Dendritic cell treated with granulocyte-macrophage colony-stimulating factor and Interleukin-4, amounts not matched to agents 40 ng/mL and 50 ng/mL, for 4 days (primary cell): ENCODE measurements around the gene HOXC6.
"Not testable (repeated sequence)": the region's sequence is repeated elsewhere in the genome, so short reads cannot be mapped to it uniquely, and the experiment has no call there.

Experiments used
- H3K27ac Mint-ChIP-seq: one replicate; pipeline ENCODE4 v1.8.0; 2022; ENCODE audit warnings: mild to moderate bottlenecking, mixed read lengths
- H3K27me3 Mint-ChIP-seq: one replicate; pipeline ENCODE4 v1.8.0; 2022; ENCODE audit warnings: mild to moderate bottlenecking, mixed read lengths
- H3K36me3 Mint-ChIP-seq: one replicate; pipeline ENCODE4 v1.8.0; 2022; ENCODE audit warnings: low read depth, mixed read lengths
- H3K4me1 Mint-ChIP-seq: one replicate; pipeline ENCODE4 v1.8.0; 2022; ENCODE audit warnings: low read depth, mixed read lengths
- H3K4me3 Mint-ChIP-seq: one replicate; pipeline ENCODE4 v1.8.0; 2022; ENCODE audit warnings: mild to moderate bottlenecking, moderate library complexity, mixed read lengths
- H3K9me3 Mint-ChIP-seq: one replicate; pipeline ENCODE4 v1.8.0; 2022; ENCODE audit warnings: mixed read lengths
- intact Hi-C: fragments of 100-400 bp; cut with micrococcal nuclease; formaldehyde crosslinking; loops from one replicate; pipeline ENCODE4 v1.15.0; 2022

The HOXC6 gene

DNA sequence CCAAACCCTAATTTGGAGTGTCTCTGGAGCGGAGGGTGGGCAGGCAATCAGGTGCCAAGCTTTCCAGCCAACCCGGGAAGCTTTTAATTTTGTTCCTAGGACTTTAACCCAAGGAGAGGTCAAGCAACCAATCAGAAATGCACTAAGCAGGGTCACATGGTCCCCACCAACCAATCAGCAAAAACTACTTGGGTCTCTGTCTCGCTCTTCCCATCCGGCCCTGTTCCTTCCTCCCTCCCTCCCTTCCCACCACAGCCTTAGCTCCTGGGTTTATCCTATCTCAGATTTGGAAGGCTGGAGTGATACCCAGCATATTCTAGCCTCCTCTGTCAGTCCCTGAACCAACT lies 11.9 kb downstream of the HOXC6 start:
- Mint-ChIP-seq H3K9me3 (no peaks in the 10 kb centered on the region), H3K27ac (no peak overlapping the region), H3K4me3 (no peak overlapping the region), H3K4me1 (no peaks in the 10 kb centered on the region), H3K36me3 (no peaks in the 10 kb centered on the region), H3K27me3 (peaks cover 98% of the 10 kb centered on the region)
- intact Hi-C loops, result no loop called here

DNA sequence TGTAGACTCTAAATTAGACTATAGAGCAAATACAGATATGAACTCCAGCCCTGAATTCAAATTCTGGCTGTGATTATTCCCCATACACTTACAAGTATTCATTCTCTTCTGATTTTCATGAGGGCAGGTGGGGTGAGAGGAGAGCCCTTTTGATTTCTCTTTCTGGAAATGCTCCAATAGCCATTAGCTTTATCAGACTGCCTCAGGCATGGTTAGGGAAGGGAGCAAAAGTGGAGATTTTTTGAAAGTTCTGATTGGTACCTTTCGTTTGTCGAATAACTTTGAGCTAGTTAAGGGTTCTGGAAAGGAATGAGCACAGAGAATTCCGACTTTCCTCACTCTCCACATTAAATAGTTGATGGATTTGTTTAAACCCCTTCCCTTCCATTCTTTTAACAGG lies 12.4 kb downstream of the HOXC6 start:
- no peak overlapping the region for H3K4me3 Mint-ChIP-seq
- H3K27ac Mint-ChIP-seq, result no peak overlapping the region
- intact Hi-C loops, result no loop called here
- H3K4me1 Mint-ChIP-seq, result no peaks in the 10 kb centered on the region
- H3K27me3 Mint-ChIP-seq, result peaks cover 98% of the 10 kb centered on the region
- H3K9me3 Mint-ChIP-seq, result no peaks in the 10 kb centered on the region
- no peaks in the 10 kb centered on the region for H3K36me3 Mint-ChIP-seq

DNA sequence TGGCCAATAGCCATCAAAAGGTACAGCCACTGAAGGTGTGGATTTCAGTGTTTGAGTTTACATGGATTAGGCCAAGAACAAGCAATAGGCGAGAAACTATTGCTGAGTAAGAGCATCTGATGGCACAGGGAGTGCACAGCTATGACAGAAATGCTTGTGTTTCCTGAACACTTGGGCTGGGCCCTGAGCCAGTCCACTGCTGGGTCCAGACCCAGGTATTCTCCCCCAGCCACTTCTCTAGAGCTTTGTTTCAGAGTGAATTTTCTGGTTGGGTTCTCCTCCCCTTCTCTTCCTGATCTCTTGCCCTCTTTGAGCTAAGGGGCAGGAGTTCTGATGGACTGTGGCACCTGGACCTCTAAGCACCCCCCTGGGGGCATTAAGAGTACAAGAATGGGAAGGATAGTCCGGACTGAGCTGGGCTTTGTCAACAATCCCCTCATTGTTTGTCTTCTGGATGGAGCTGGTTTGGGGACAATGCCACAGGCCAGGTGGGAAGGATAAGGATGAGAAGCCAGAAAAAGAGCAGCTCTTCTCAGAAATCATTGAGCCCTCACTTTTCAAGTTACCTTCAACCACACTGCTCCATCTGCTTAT lies 13.0 kb downstream of the HOXC6 start:
- intact Hi-C loops, result no loop called here
- Mint-ChIP-seq H3K4me1 (no peaks in the 10 kb centered on the region), H3K9me3 (no peaks in the 10 kb centered on the region), H3K4me3 (no peak overlapping the region), H3K36me3 (no peaks in the 10 kb centered on the region), H3K27ac (no peak overlapping the region), H3K27me3 (peaks cover 98% of the 10 kb centered on the region)

DNA sequence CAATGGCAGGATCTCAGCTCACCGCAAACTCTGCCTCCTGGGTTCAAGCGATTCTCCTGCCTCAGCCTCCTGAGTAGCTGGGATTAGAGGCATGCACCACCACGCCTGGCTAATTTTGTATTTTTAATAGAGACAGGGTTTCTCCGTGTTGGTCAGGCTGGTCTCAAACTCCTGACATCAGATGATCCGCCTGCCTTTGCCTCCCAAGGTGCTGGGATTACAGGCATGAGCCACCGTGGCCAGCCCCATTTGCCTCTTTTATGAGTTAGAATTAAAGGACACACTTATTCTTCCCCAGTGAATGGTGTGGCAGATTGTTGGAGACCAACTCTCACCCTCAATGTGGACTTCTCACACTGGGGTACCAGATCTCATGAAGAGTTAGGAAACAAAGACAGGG lies 13.8 kb downstream of the HOXC6 start:
- intact Hi-C loops, H3K9me3 Mint-ChIP-seq, H3K4me1 Mint-ChIP-seq, H3K27ac Mint-ChIP-seq, H3K36me3 Mint-ChIP-seq, H3K4me3 Mint-ChIP-seq: not testable (repeated sequence)
- H3K27me3 Mint-ChIP-seq, result peaks cover 98% of the 10 kb centered on the region

DNA sequence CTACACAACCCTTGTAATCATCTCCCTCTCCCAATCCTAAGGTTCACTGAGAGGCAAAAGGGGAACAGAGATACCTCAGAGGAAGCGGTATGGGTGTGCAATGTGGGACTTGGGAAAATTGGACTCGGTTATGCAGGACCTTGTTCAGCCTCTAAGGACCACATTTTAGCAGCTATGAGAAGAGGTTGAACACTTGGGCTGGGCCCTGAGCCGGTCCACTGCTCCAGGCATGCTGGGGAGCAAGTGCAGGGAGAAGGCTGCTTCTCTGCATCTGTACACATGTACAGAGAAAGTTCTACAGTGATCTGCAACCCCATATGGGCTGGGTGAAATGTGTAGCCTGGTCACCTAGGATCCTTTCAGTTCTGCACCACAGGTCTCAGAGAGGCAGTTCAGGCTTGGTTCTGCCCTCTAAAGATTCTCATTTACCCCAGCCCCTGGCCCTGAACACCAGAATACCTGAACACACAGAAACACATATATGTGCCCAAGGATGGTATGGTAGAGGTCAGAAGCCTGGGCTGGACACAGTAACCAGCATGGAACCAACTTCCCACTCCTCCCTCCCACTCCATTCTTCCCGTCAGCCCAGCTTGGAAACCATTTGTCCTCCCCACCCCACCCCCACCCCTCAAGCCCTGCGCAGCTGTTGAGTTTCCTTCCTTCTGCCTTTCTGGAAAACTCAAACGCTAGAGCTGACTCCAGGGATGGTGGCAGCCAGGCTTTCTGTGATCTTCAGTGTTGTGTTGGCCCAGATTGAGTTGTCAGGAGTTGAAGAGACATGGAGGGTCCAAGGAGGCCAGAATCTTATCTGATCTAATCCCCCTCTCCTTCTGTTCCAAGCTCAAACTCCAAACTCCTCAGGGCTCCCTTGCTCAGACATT lies 15.0 kb downstream of the HOXC6 start:
- H3K27me3 Mint-ChIP-seq, result peaks cover 98% of the 10 kb centered on the region
- intact Hi-C loops, result no loop called here
- H3K9me3 Mint-ChIP-seq, result no peaks in the 10 kb centered on the region
- H3K4me3 Mint-ChIP-seq, result no peak overlapping the region
- no peaks in the 10 kb centered on the region for H3K36me3 Mint-ChIP-seq
- peaks cover 6% of the 10 kb centered on the region for H3K4me1 Mint-ChIP-seq
- no peak overlapping the region for H3K27ac Mint-ChIP-seq

GRCh38 chr12:54044425-54045103 lies 16.3 kb downstream of the HOXC6 start:
- intact Hi-C loops, result no loop called here
- no peaks in the 10 kb centered on the region for H3K9me3 Mint-ChIP-seq
- peaks cover 98% of the 10 kb centered on the region for H3K27me3 Mint-ChIP-seq
- no peak overlapping the region for H3K27ac Mint-ChIP-seq
- H3K36me3 Mint-ChIP-seq, result no peaks in the 10 kb centered on the region
- H3K4me1 Mint-ChIP-seq, result peaks cover 6% of the 10 kb centered on the region
- no peak overlapping the region for H3K4me3 Mint-ChIP-seq

- Mint-ChIP-seq H3K9me3 (no peaks in the 10 kb centered on the region), H3K27me3 (peaks cover 98% of the 10 kb centered on the region), H3K4me1 (peaks cover 6% of the 10 kb centered on the region), H3K4me3 (no peak overlapping the region), H3K27ac (no peak overlapping the region), H3K36me3 (no peaks in the 10 kb centered on the region)
- intact Hi-C loops, result no loop called here
These were observed 17.2 kb downstream of the HOXC6 start for GRCh38 chr12:54045401-54045800.

DNA sequence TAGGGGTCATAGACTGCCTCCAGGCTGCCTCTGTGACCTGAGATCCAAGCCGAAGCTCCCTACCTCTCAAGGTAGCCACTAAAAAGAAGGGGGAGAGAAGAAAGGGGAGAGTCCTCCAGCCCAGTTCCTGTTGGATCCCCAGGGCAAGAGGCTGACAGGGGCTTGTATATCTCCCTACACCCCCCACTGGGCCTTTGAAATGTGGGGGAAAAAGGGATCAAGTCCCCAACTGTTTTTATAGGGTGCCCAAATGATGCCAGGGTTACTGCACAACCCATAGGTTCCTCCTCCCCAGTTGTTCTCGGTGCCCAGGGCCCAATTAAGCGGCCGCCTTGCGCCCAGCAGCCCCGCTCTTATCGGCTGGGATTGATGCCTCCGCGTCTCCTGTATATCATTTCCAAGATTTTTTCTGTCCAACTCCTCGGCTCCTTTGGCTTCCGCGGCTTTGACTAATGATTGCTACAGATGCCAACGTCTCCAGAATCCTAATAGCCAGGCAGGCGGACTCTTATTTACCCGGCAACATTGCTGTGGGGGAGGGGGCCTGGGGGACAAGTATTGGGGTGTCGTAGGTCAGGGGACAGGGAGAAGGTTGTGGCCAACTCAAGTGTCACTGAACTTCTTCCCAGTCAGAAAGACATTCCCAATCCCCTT lies 17.8 kb downstream of the HOXC6 start:
- Mint-ChIP-seq H3K36me3 (no peaks in the 10 kb centered on the region), H3K9me3 (no peaks in the 10 kb centered on the region), H3K27me3 (peaks cover 100% of the 10 kb centered on the region), H3K4me1 (peaks cover 9% of the 10 kb centered on the region), H3K4me3 (no peak overlapping the region), H3K27ac (no peak overlapping the region)
- intact Hi-C loops, result no loop called here

GRCh38 chr12:54046809-54047159 lies 18.5 kb downstream of the HOXC6 start:
- Mint-ChIP-seq H3K27ac (no peak overlapping the region), H3K9me3 (no peaks in the 10 kb centered on the region), H3K27me3 (peaks cover 100% of the 10 kb centered on the region), H3K4me1 (peaks cover 16% of the 10 kb centered on the region), H3K4me3 (no peak overlapping the region), H3K36me3 (no peaks in the 10 kb centered on the region)
- intact Hi-C loops, result no loop called here

- H3K9me3 Mint-ChIP-seq, result no peaks in the 10 kb centered on the region
- H3K4me3 Mint-ChIP-seq, result no peak overlapping the region
- H3K36me3 Mint-ChIP-seq, result no peaks in the 10 kb centered on the region
- no peak overlapping the region for H3K27ac Mint-ChIP-seq
- intact Hi-C loops, result no loop called here
- peaks cover 20% of the 10 kb centered on the region for H3K4me1 Mint-ChIP-seq
- H3K27me3 Mint-ChIP-seq, result peaks cover 100% of the 10 kb centered on the region
These were observed 19.1 kb downstream of the HOXC6 start for GRCh38 chr12:54047160-54047963.

GRCh38 chr12:54047964-54048303 lies 19.7 kb downstream of the HOXC6 start:
- no peak overlapping the region for H3K27ac Mint-ChIP-seq
- intact Hi-C loops, result no loop called here
- H3K4me1 Mint-ChIP-seq, result peaks cover 22% of the 10 kb centered on the region
- peaks cover 100% of the 10 kb centered on the region for H3K27me3 Mint-ChIP-seq
- H3K36me3 Mint-ChIP-seq, result no peaks in the 10 kb centered on the region
- no peak overlapping the region for H3K4me3 Mint-ChIP-seq
- no peaks in the 10 kb centered on the region for H3K9me3 Mint-ChIP-seq

DNA sequence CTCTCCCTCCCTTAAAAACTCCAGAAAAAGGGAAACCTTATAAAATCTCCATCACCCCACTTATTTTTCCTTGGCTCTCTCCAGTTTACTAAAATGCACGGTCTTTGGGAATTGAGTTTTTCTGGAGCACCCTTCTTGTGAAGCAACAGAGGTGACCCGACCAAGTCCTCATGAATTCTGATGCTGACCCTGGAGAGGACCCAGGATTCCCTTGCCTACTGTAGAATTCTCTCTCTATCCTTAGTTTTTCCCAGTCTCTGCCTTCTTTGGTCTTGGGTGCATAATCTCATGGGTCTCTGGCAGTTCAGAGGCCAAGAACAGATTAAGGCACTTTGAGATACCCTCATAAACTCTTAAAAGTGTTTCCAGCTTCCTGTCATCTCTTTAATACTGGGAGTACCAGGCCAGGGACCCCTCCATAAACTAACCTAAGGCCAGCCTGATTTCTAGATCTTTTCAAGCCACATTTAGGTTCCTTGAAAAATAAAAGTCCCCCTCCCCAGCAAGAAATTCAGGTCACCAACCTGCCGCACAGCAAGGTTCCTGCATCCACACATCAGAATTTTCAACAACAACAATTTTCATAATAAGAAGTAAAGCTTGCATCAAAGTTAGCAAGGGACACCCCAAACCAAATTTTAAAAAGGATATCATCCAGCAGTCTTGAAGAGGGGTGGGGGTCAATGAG lies 20.3 kb downstream of the HOXC6 start:
- no peaks in the 10 kb centered on the region for H3K9me3 Mint-ChIP-seq
- H3K36me3 Mint-ChIP-seq, result no peaks in the 10 kb centered on the region
- H3K27ac Mint-ChIP-seq, result no peak overlapping the region
- intact Hi-C loops, result no loop called here
- H3K27me3 Mint-ChIP-seq, result peaks cover 100% of the 10 kb centered on the region
- no peak overlapping the region for H3K4me3 Mint-ChIP-seq
- peaks cover 28% of the 10 kb centered on the region for H3K4me1 Mint-ChIP-seq

DNA sequence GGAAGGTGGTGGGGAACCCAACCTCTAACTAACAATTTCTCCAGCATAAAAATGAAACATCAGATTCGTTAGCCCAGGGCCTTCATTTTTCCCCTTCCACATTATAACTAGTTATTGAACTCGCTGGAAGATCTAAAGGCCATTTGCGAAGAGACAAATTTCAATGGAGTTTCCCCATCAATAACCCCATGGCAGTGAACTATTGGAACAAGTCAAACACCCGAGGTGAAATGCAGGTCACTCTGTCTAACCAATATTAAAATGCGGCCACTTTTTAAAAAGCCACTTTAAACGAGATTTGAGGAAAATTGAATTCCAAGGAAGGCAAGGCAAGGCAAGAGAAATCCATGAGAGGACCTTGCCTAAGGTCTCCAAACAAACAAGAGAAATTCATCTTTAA lies 20.9 kb downstream of the HOXC6 start:
- intact Hi-C loops, result no loop called here
- H3K4me1 Mint-ChIP-seq, result peaks cover 28% of the 10 kb centered on the region
- H3K36me3 Mint-ChIP-seq, result no peaks in the 10 kb centered on the region
- peaks cover 100% of the 10 kb centered on the region for H3K27me3 Mint-ChIP-seq
- no peaks in the 10 kb centered on the region for H3K9me3 Mint-ChIP-seq
- no peak overlapping the region for H3K27ac Mint-ChIP-seq
- no peak overlapping the region for H3K4me3 Mint-ChIP-seq
